Activated CD4-positive, alpha-beta T cell treated with anti-CD3 and anti-CD28 coated beads, Interleukin-2, amount 50 U/mL, for 48 hours (primary cell): Measurements from ENCODE around the gene WTAP.
"Not testable (repeated sequence)": the region's sequence is repeated elsewhere in the genome, so short reads cannot be mapped to it uniquely, and the experiment has no call there.

Source experiments
- DNase-seq, 2 experiments: peaks; one replicate each; pipeline ENCODE4 v3.0.0-alpha.2; 2020

WTAP gene

DNA sequence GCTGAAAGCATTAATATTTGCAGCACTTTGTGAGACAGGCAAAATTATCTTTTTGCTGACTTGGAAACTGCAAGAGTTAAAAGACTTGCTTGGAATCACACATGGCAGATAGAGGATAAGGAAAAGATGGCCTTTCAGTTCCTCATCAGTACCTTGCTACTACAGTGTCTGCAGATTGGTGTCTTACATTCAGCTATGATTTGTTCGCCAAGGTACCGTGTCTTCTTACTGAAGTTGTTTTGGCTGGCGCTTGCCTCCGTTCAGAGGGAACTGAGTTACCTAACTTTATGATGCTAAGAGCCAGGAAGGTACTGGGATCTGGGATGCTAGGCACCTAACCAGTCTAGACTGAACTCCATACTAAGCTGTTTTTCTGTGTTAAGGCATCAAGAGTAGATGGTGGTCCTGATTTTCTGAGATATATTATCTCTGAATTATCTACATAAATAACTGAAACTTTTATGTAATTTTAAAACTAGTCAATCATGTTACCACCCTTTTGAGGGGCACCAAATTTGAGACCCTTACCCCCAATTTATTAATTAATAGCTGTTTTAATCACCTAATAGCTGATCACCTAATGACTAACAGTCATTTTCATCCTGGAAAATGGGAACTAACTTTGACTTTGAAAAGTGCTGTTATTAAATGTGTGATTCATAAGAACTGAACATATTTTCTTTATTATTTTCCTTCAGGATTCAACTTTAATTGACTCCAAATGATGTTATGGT is 2.5 kb downstream of the WTAP start:
- DNase-seq = no peak

DNA sequence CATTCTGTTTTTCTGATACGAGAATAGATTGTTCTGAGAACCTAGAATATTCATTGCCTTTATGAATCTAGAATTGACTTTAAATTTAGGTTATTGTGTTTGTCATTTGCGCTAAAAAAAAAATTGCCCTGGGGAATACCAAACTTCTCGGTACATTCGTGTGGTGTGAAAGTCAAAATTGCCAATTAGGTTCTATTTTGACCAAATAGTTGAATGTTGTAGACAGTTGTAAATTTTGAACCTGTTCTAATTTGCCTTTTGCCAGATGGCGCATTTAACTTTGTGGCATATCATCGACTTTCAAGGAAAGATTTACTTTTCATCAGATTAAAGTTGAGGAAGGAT is 3.0 kb downstream of the WTAP start:
- no peak for DNase-seq

DNA sequence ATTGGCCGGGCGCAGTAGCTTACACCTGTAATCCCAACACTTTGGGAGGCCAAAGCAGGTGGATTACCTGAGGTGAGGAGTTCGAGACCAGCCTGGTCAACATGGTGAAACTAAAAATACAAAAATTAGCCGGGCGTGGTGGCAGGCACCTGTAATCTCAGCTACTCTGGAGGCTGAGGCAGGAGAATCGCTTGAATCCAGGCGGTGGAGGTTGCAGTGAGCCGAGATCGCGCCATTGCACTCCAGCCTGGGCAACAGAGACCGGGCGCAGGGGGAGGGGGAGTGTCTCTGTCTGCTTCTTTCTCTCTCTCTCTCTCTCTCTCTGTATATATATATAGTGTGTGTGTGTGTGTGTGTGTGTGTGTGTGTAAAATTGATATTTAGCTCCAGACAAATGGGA is 5.2 kb downstream of the WTAP start:
- not testable (repeated sequence) for DNase-seq

DNA sequence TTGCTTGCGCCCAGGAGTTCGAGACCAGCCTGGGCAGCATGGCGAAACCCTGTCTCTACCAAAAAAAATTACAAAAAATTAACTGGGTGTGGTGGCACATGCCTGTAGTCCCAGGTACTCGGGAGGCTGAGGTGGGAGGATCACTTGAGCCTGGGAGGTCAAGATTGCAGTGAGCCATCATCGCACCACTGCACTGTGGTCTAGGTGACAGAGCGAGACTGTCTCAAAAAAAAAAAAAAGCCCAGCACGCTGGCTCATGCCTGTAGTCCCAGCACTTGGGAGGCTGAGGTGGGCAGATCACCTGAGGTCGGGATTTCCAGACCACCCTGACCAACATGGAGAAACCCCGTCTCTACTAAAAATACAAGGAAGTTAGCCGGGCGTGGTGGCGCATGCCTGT is 6.1 kb downstream of the WTAP start:
- not testable (repeated sequence) for DNase-seq

DNA sequence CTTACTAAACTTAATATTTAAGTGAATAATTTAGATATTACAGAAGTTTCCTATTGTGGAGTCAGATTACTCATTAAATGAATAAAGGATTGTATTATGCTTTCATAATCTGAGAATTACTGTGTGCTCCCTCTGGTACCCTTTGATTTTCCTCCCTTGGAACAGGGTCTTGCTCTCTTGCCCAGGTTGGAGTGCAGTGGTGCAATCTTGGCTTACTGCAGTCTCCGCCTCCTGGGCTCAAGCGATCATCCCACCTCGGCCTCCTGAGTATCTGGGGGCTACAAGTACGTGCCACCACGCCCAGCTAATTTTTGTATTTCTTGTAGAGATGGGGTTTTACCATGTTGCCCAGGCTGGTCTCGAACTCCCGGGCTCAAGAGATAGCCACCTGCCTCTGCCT is 9.6 kb downstream of the WTAP start:
- no peak for DNase-seq

DNA sequence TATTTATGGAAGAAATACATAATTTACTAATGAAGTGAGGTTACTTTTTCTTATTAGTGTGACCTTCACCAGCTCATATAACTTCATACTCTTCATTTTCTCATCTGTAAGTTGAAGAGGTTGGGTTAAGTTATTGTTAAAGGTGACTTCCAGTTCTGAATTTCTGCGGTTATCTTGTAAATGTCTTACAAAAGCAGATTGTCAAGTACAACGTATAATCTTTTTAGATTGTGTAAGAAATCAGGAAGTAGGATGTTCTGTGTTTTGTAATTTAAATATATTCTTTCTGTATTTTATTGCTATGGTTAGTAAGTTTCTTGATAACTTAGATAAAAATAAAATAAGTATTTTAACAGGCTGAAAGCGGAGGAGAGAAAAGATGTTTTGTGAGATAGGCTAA is 12.0 kb downstream of the WTAP start:
- no peak for DNase-seq

DNA sequence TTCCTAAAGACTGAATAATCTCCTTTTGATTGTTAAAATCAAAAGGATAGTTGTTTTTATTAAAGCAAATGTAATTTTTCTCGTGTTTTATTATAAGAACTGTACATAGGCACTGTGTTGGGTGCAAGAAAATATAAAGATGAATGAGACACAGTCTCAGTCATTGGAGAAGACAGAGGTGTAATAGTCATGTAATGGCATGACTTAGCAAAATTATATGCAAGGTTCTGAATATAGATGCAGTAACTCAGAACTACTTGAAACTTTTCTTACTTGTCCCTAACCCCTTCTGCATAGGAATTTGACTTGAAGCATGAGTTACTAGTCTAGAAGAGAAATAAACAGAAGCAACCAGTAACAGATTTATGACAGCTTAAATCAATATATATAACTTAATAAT is 14.9 kb downstream of the WTAP start:
- no peak for DNase-seq

DNA sequence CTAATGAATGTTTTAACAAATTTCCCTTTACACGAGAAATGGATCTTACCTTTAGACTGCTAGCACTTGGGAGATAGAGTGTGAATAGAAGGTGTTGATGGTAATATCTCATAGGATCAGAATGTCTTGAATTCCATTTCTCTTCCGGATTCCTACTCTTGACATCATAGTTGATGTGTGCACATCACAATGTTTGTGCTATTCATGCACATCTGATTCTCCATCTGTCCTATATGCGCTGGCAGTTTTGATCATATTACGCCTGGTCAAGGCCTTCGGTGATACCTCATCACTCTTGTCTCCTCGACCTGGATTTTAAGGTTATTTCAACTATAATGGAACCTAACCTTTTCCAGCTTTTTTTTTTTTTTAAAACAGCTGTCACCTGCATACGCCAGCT is 17.8 kb downstream of the WTAP start:
- no peak for DNase-seq

DNA sequence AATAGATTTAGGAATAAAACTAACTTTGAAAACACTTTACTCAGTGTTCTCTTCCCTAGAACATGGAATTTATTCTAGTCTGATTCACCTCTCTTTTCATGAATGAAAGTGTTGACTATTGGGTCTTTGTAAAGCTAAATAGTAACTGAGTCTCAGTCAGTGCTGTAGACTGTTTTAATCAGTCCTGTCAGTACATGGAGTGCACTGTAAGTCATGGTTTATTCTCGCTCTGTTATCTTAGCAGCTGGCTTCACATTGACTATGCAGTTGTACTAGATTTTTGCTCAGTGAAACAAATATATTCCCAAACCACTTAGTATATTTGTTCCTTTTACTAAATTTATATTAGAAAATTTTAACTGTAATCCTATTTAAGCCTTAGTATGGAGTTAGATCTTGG is 19.5 kb downstream of the WTAP start:
- no peak for DNase-seq

DNA sequence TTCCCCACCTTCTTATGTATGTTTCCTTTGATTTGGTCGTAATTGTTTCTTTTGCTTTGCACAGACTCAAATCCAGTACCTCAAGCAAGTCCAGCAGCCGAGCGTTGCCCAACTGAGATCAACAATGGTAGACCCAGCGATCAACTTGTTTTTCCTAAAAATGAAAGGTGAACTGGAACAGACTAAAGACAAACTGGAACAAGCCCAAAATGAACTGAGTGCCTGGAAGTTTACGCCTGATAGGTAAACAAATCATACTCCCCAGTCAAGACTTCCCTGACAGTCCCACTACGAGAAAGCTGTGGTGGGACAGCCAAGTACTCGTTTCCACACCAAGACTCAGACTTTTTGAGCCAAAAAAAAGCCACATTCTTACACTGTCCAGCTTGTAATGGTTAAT is 20.8 kb downstream of the WTAP start:
- not testable (repeated sequence) for DNase-seq

DNA sequence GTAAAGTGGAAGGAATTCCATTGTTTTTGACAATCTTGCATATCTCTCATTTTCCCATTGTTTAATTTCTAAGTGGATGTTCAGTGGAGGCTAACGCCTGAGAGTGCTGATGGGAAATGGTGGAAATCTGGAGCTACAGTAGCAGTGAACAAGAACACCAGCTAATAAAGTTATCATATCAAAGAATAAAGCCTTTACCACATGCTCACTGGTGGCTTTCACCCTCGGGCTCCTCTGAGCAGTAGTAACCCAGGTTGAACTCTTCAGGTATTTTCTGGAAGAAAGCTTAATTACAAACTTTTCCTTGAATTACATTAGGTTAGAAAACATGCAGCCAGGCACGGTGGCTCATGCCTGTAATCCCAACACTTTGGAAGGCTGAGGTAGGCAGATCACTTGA is 24.1 kb downstream of the WTAP start:
- DNase-seq = no peak

DNA sequence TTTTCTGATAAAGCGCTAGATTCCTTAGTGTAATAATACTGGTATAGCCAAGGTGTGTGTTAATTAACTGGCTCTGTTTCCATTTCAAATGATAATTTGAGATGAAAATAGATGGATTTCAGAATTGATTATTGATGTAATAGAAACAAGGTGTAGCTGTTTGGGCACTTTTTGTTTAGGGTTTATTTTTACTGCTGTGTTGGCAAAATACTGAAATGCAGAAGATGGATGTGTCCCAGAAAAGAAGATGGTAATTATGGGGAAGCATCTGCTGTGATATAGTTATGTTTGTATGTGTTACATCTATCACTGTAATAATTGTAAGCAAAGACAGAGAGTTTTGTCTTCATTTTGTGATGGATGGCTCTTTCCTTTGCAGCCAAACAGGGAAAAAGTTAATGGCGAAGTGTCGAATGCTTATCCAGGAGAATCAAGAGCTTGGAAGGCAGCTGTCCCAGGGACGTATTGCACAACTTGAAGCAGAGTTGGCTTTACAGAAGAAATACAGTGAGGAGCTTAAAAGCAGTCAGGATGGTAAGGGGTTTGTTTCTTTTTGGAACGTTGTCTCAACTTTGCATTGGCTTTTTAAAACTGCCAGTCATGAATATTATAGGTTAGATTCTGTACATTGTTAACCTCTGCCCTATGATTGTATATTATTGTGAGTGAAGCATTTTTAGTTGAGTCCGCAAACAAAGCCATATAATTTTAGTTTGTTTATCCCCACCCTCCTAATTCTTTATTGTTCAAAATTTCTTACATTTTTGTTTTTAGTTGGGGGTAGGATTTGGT is 26.0 kb downstream of the WTAP start:
- DNase-seq = no peak

DNA sequence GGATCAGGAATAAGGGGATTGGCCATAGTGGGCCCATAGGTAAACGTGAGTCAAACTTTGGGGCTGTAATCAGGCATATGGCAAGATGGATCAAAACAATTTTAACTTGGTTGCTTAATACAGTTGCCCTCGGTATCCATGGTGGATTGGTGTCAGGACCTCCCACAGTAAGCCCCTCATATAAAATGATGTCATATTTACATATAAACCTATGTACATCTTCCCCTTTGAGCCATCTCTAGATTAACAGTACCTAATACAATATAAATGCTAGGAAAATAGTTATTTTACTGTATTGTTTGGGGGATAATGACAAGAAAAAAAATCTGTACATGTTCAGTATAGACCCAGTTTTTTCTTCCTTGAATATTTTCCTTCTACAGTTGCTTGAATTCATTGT is 27.1 kb downstream of the WTAP start:
- DNase-seq = no peak

DNA sequence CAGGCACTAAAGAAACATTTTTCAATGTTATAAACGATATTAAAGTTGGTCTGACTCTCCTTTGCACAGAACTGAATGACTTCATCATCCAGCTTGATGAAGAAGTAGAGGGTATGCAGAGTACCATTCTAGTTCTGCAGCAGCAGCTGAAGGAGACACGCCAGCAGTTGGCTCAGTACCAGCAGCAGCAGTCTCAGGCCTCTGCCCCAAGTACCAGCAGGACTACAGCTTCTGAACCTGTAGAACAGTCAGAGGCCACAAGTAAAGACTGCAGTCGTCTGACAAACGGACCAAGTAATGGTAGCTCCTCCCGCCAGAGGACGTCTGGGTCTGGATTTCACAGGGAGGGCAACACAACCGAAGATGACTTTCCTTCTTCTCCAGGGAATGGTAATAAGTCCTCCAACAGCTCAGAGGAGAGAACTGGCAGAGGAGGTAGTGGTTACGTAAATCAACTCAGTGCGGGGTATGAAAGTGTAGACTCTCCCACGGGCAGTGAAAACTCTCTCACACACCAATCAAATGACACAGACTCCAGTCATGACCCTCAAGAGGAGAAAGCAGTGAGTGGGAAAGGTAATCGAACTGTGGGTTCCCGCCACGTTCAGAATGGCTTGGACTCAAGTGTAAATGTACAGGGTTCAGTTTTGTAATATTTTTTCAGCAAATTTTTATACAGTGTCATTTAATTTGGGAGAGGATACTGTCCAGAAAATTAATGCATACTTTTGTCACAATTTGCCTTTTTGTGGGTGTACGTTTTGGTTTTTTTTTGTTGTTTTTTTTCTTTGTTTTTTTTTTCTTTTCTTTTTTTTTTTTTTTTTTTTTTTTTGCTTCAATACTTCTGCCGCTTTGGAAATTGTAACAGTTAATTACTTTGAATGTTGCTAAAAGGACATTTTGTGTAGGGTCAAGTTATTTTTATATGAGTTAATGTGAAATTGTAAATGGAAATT is 27.9 kb downstream of the WTAP start:
- no peak for DNase-seq

DNA sequence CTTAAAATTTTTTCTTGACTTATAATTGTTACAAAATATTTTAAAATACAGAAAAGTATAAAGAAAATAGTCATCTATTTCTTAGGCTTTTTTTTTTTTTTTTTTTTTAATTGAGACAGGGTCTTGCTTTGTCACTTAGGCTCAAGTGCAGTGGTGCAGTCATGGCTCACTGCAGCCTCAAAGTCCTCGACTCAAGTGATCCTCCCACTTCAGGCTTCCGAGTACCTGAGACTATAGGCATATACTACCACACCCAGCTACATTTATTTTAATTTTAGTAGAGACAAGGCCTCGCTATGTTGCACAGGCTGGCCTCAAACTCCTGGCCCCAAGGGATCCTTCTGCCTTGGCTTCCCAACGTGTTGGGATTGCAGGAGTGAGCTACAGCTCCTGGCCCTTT is 29.2 kb downstream of the WTAP start:
- DNase-seq = no peak

DNA sequence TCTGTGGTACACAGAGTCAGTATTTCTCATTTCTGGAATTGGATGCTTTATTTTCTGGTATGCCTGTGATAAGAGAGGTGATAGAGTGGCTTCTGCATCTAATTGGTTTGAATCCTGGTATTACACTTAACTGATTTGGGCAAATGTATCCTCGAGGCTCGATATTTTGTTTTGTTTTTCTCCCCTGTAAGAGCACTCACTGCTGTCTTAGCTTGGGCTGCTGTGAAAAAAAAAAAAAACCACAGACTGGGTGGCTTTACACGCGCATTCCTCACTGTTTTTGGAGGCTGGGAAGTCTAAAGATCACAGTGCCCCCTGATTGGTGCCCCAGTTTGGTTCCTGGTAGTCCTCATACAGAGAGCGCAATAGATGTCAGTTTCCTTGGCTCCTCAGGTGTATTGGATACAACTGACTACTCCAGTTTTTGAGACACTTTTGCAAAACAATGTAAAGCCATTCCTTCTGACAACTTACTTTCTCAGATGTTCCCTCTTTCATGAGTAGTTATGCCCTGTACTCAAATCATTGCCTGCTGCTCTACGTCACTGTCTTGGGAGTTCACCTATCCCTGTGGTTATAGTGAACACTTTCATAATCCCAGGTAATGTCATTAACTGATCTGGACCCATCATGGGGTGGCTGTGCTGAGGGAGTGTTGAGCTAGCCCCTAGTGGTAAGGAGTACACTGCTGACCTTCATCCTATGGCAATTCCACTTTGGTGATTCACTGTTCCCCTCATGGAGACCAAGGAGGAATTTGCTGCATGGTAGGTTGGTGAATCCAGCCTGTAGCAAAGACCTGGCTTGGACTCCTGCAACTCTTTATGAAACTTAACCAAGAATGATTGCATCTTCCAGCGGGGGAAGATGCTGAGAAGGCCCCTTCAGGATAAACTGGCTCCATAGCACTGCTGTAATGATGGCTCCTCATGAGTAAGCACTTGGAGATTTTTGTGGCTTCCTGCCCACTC is 31.0 kb downstream of the WTAP start:
- no peak for DNase-seq

DNA sequence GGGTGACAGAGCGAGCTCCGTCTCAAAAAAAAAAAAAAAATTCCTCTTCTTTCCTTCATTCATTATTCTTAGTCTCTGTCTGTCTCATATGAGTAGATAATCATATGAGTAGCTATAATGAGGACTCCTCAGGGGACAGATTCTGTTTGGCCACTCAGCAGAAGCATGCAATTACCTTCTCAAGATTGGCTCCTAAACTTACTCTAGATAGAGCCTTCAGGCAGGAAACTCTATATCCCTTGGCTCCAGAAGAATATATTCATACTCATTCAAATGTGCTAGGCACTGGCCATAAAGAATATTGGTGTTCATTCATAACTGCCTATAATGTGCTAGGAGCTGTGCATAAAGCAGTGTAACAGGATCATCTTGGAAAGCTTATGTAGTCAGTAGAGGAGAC is 32.3 kb downstream of the WTAP start:
- DNase-seq = no peak

DNA sequence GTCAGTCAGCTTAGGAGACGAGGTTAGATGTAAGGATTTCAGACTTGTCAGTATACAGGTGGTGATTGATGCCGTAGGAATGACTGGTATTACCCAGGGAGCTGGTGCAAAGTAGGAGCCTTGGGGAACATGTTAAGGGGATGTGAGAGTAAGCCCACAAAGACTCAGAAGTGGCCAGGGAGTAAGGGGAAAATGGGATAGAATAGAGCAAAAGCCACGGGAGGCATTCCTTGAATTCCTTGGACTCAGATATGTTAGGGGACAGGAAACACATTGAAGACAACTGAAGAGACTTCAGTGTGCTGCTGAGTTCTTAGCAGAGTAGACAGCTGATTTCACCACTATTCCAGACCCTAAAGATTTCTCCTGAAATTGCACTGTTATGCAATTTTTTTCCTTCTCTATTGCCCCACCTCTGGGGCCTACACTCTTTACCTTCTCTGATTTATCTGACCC is 33.3 kb downstream of the WTAP start:
- no peak for DNase-seq

DNA sequence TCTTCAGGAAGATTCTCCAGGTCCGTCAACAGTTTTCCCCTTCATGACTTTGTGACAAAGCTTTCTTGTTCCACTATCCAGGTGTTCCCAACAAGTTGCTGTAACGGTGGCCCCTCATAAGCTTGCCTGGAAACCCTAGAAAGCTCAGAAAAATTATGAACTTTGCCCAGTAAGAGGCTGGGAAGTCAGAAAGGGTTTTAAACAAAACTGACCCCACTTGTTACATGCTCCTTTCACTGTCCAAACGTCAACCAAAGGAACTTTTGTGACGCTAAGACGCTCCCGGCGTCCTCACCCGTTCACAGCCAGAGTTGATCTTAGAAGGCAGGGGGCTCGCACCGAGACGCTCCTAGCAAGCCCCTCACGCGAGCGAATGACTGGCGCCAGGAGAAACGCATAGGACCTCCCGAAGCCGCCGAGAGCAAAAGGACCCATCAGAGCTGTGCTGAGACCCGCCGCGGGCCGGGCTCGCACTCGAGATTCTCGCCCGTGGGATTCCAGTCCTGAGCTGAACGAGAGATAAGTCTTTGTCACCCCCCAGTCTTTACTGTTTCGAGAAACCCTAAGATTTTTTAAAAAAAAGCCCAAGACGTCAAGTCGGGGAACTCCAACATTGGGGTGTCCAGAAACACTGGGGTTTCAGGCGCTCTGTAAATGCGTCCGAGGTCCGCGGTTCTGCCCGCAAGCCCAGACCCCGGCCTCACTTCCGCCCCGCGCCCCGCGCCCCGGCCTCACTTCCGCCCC is 34.0 kb downstream of the WTAP start:
- DNase-seq = peak in 1 of 2 experiments; percentile 31

DNA sequence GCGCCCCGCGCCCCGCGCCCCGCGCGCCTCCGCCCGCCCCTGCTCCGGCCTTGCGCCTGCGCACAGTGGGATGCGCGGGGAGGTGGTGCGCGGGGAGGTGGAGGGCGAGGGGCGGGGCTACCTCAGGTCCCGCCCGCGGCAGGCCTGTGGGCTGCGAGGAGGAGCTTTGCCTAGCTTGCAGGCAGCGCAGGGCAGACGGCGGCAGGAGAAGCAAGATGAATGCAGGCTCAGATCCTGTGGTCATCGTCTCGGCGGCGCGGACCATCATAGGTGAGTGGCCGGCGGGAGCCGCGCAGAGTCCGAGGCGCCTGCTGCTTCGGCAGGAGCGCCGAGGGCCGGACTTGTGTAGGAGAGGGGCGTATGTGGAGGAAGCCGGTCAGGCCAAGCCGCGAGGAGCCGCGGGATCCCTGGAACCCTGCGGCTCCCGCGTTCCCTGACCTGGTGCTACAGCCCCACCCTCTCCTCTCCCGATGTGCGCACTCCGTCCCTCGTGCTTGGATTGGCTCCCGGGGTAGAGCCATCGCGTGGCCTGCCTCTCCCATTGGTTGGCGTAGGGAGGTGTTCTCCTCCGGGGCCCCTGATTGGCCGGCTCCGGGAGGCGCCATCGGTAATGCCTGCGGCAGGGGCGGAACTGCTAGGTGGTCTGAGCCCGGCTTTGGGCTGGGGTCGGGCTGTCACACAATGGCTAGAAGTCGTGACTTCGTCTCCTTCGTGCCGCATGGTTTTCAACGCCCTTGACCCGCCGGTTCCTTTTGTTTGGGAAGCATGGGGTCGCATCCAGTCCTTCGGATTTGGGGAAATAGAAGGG is 34.8 kb downstream of the WTAP start, which contains the start of gene ACAT2:
TSS of gene ACAT2 (plus strand) at position 173 of the 808 bp plus-strand sequence. CDS start at position 216, 43 bp downstream.
- peak; percentile 91 to 93 for DNase-seq
